Measurements from ENCODE around the gene EMSY.
A peak's percentile ranks its signal among the peaks of the same experiment; 100 is the strongest.

Gene EMSY

DNA sequence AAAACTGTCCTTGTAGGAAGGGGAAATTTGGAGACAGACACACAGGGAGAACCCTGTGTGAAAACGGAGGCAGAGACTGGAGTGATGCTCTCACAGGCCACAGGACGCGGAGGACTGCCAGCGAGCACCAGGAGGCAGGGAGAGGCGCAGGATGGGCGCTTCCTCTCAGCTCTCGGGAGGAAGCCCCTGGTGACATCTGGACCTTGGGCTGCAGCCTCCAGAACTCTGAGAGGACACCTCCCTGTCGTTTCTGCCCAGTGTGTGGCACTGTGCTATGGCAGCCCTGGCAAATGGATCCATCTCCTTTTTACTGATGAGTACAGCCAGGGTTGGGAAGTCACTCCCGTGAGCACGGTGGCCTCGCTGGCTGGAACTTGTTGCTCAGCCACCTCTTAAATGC is 151.8 kb downstream of the EMSY start:
- no peak for DNase-seq (ENCODE audit: low read depth in 1 of 2, low spot score in 1 of 2)
- no peaks in the 10 kb centered on the region for H3K27me3 ChIP-seq (ENCODE audit: insufficient read depth, poor library complexity, severe bottlenecking)
- H3K27ac ChIP-seq (replicated peaks), result no peak overlapping the region
- TF ChIP-seq, protein P1, sequence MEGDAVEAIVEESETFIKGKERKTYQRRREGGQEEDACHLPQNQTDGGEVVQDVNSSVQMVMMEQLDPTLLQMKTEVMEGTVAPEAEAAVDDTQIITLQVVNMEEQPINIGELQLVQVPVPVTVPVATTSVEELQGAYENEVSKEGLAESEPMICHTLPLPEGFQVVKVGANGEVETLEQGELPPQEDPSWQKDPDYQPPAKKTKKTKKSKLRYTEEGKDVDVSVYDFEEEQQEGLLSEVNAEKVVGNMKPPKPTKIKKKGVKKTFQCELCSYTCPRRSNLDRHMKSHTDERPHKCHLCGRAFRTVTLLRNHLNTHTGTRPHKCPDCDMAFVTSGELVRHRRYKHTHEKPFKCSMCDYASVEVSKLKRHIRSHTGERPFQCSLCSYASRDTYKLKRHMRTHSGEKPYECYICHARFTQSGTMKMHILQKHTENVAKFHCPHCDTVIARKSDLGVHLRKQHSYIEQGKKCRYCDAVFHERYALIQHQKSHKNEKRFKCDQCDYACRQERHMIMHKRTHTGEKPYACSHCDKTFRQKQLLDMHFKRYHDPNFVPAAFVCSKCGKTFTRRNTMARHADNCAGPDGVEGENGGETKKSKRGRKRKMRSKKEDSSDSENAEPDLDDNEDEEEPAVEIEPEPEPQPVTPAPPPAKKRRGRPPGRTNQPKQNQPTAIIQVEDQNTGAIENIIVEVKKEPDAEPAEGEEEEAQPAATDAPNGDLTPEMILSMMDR (IDR thresholded peaks at IDR 0.05; ENCODE audit: insufficient read depth, low read length), result no peak
- TF ChIP-seq SPI1 (IDR thresholded peaks at IDR 0.05; ENCODE audit: borderline replicate concordance, low read depth) (no peak), POLR2AphosphoS5 (IDR thresholded peaks at IDR 0.05; ENCODE audit: low read depth) (no peak), GABPA (IDR thresholded peaks at IDR 0.05; ENCODE audit: low read depth) (no peak)
- TF ChIP-seq, protein P2, sequence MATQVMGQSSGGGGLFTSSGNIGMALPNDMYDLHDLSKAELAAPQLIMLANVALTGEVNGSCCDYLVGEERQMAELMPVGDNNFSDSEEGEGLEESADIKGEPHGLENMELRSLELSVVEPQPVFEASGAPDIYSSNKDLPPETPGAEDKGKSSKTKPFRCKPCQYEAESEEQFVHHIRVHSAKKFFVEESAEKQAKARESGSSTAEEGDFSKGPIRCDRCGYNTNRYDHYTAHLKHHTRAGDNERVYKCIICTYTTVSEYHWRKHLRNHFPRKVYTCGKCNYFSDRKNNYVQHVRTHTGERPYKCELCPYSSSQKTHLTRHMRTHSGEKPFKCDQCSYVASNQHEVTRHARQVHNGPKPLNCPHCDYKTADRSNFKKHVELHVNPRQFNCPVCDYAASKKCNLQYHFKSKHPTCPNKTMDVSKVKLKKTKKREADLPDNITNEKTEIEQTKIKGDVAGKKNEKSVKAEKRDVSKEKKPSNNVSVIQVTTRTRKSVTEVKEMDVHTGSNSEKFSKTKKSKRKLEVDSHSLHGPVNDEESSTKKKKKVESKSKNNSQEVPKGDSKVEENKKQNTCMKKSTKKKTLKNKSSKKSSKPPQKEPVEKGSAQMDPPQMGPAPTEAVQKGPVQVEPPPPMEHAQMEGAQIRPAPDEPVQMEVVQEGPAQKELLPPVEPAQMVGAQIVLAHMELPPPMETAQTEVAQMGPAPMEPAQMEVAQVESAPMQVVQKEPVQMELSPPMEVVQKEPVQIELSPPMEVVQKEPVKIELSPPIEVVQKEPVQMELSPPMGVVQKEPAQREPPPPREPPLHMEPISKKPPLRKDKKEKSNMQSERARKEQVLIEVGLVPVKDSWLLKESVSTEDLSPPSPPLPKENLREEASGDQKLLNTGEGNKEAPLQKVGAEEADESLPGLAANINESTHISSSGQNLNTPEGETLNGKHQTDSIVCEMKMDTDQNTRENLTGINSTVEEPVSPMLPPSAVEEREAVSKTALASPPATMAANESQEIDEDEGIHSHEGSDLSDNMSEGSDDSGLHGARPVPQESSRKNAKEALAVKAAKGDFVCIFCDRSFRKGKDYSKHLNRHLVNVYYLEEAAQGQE (IDR thresholded peaks at IDR 0.05; ENCODE audit: insufficient replicate concordance, low read depth), result no peak
- H3K4me3 ChIP-seq (replicated peaks; ENCODE audit: insufficient read depth, low read length), result no peak overlapping the region

DNA sequence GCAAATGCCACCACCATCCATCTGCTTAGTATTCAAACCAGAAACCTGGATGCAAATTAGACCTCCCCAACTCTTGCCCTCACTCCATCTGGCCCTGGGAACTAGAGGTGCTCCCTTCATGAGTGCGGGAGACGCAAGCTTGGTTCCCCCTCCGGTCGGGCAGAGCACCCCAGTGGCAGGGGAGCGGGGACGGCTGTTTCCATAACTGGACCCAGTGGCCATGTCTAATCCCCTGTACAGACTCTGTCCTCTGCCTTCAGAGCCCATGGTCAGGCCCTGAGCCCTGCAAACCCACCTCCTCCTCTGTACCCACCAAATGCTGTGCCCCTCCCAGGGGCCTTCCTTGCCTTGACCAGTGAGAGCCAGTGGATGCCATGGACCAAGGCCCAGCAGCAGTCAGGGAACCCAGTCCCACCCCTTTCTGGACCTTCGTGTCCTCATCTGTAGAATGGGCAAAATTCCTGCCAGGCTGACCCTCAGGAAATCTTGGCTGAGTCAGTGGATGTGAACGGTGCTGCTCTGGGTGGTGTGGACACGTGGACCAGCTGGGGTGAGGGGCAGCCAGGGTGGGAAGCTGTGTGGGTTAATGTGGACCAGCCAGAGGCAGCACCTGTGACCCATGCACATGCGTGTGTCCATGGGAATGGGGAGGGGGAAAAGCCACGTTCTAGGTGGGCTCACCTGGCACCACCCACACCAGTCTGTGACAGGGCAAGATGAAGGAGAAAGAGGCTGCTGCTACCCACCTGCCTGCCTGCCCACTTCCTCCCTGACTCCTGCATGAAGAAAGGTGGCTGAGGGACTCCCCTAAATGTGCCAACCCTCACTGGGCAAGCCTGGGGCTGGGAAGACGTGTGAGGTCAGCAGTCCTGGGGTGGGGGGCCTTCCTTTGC is 153.0 kb downstream of the EMSY start:
- Histone ChIP-seq H3K27ac (replicated peaks) (no peak overlapping the region), H3K4me3 (replicated peaks; ENCODE audit: insufficient read depth, low read length) (no peak overlapping the region), H3K27me3 (ENCODE audit: insufficient read depth, poor library complexity, severe bottlenecking) (no peaks in the 10 kb centered on the region)
- no peak for DNase-seq (ENCODE audit: low read depth in 1 of 2, low spot score in 1 of 2)
- TF ChIP-seq POLR2AphosphoS5 (IDR thresholded peaks at IDR 0.05; ENCODE audit: low read depth), result no peak
- TF ChIP-seq SPI1 (IDR thresholded peaks at IDR 0.05; ENCODE audit: borderline replicate concordance, low read depth), result 0 out of 2 replicates have a peak, but pooled peaks have one; percentile 20

DNA sequence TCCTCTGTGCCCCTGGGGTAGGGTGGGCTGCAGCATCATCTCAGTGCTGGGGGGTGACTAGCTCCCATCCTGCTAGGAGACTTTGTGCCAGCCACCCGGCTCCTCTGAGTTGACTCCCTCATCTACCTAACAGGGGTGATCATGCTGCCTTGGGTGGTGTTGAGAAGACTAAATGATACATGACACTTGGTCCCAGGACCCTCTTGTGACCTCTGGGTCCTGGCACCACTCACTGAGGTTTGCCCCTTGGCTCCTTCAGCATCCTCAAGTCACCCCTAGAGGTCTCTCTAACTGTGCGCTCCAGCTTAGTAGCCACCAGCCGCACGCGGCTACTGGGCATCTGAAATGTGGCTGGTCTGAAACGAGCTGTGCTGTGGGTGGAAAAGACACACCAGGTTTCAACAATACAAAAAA is 153.6 kb downstream of the EMSY start:
- DNase-seq (ENCODE audit: low read depth in 1 of 2, low spot score in 1 of 2), result peak; percentile 38 to 53
- H3K27ac ChIP-seq (replicated peaks), result no peak overlapping the region
- TF ChIP-seq, protein P1 (IDR thresholded peaks at IDR 0.05; ENCODE audit: insufficient read depth, low read length), result peak; percentile 63
- TF ChIP-seq GABPA (IDR thresholded peaks at IDR 0.05; ENCODE audit: low read depth) (no peak), POLR2AphosphoS5 (IDR thresholded peaks at IDR 0.05; ENCODE audit: low read depth) (no peak), SPI1 (IDR thresholded peaks at IDR 0.05; ENCODE audit: borderline replicate concordance, low read depth) (no peak)
- TF ChIP-seq, protein P2 (IDR thresholded peaks at IDR 0.05; ENCODE audit: insufficient replicate concordance, low read depth), result no peak
- H3K27me3 ChIP-seq (ENCODE audit: insufficient read depth, poor library complexity, severe bottlenecking), result no peaks in the 10 kb centered on the region
- no peak overlapping the region for H3K4me3 ChIP-seq (replicated peaks; ENCODE audit: insufficient read depth, low read length)

All from HL-60 (cell line).